IMR-90 (cell line): ENCODE data around the gene ATP2B2. TPM values are rescaled to one million over a fixed set of nuclear protein-coding genes. Genes with fewer than 3 reads are reported as not detected.

Experiments used
- ATAC-seq: fragments of 200-7000 bp; cut with Tn5 transposase; 2 replicates; pipeline ENCODE4 v1.9.1; 2020; ENCODE audit warnings: low read depth, mild to moderate bottlenecking, moderate library complexity
- BruUV-seq: library from RNA; stranded (reverse); fragments of 400-500 nt; replicated peaks from 2 replicates; lab custom pipeline; 2021; lab: Mats Ljungman, UMichigan
- CTCF ChIA-PET: fragments of 300-600 bp; formaldehyde crosslinking; extraction: SDS; loops from one replicate; lab custom pipeline; 2021; ENCODE audit warnings: antibody characterized with exemption; lab: Yijun Ruan, JAX
- POLR2A ChIA-PET: fragments of 300-600 bp; sonication (Branson Sonifier 250); formaldehyde crosslinking; loops from one replicate; lab custom pipeline; 2022; ENCODE audit warnings: antibody characterized with exemption; ENCODE audit not compliant: unreplicated experiment; lab: Charles Lee
- DNase-seq: peaks from one replicate; pipeline ENCODE4 v3.0.0; 2013
- H2AFZ ChIP-seq: replicated peaks from 2 replicates; pipeline ENCODE3; 2013; ENCODE audit warnings: low read length, mild to moderate bottlenecking; ENCODE audit not compliant: poor library complexity
- H2AK5ac ChIP-seq: 2 replicates; pipeline ENCODE4 v1.6.1; 2013; ENCODE audit warnings: low read depth, low read length, inconsistent platforms
- H2AK9ac ChIP-seq: replicated peaks from 2 replicates; pipeline ENCODE3; 2013; ENCODE audit warnings: mild to moderate bottlenecking, low read depth, low read length, moderate library complexity; ENCODE audit not compliant: poor library complexity
- H2BK120ac ChIP-seq: 2 replicates; pipeline ENCODE4 v1.6.1; 2013; ENCODE audit warnings: low read depth, low read length, inconsistent platforms
- H2BK15ac ChIP-seq: 3 replicates; pipeline ENCODE4 v1.6.1; 2013; ENCODE audit warnings: low read depth, low read length, inconsistent platforms
- H2BK20ac ChIP-seq: 2 replicates; pipeline ENCODE4 v1.6.1; 2013; ENCODE audit warnings: low read depth, mild to moderate bottlenecking, inconsistent platforms, low read length, moderate library complexity
- H2BK5ac ChIP-seq: 2 replicates; pipeline ENCODE4 v1.6.1; 2013; ENCODE audit warnings: mild to moderate bottlenecking, low read depth, low read length, inconsistent platforms; ENCODE audit not compliant: poor library complexity, severe bottlenecking
- H3K14ac ChIP-seq: replicated peaks from 2 replicates; pipeline ENCODE4 v1.6.1; 2013; ENCODE audit warnings: low read depth, low read length, inconsistent platforms
- H3K18ac ChIP-seq: 2 replicates; pipeline ENCODE4 v1.6.1; 2013; ENCODE audit warnings: low read depth, low read length, control low read depth
- H3K23ac ChIP-seq: 2 replicates; pipeline ENCODE4 v1.6.1; 2013; ENCODE audit warnings: low read depth, low read length, inconsistent platforms
- H3K27ac ChIP-seq: 2 replicates; pipeline ENCODE4 v1.5.1; 2013; ENCODE audit warnings: mild to moderate bottlenecking, control low read depth, low read length; ENCODE audit not compliant: insufficient read depth
- H3K27me3 ChIP-seq: 2 replicates; pipeline ENCODE4 v1.6.1; 2013; ENCODE audit warnings: low read length; ENCODE audit not compliant: control insufficient read depth, insufficient read depth
- H3K36me3 ChIP-seq: 2 replicates; pipeline ENCODE4 v1.6.1; 2013; ENCODE audit warnings: low read length, mixed read lengths; ENCODE audit not compliant: control insufficient read depth, insufficient read depth
- H3K4ac ChIP-seq: 2 replicates; pipeline ENCODE4 v1.6.1; 2013; ENCODE audit warnings: low read depth, low read length, inconsistent platforms
- H3K4me1 ChIP-seq: 2 replicates; pipeline ENCODE4 v1.6.1; 2013; ENCODE audit warnings: low read length, mixed read lengths; ENCODE audit not compliant: control insufficient read depth, insufficient read depth
- H3K4me2 ChIP-seq: 2 replicates; pipeline ENCODE4 v1.6.1; 2013; ENCODE audit warnings: low read depth, mild to moderate bottlenecking, control low read depth, low read length, moderate library complexity
- H3K4me3 ChIP-seq: 2 replicates; pipeline ENCODE4 v1.5.1; 2013; ENCODE audit warnings: low read depth, mild to moderate bottlenecking, control low read depth, low read length, moderate library complexity; ENCODE audit not compliant: insufficient read depth
- H3K56ac ChIP-seq: 2 replicates; pipeline ENCODE4 v1.6.1; 2013; ENCODE audit warnings: low read length, inconsistent platforms; ENCODE audit not compliant: insufficient read depth; ENCODE audit errors: extremely low read depth
- H3K79me1 ChIP-seq, 2 experiments: 2 replicates each; pipeline ENCODE4 v1.6.1; 2013; ENCODE audit warnings: low read length in 2 of 2, inconsistent platforms in 1 of 2, low read depth in 1 of 2
- H3K9ac ChIP-seq: 2 replicates; pipeline ENCODE4 v1.6.1; 2013; ENCODE audit warnings: low read depth, low read length, control low read depth
- H3K9me1 ChIP-seq: 2 replicates; pipeline ENCODE4 v1.6.1; 2013; ENCODE audit warnings: low read length, inconsistent platforms; ENCODE audit not compliant: insufficient read depth
- H3K9me3 ChIP-seq: 2 replicates; pipeline ENCODE4 v1.6.1; 2013; ENCODE audit warnings: low read length; ENCODE audit not compliant: control insufficient read depth, insufficient read depth
- H4K20me1 ChIP-seq: 2 replicates; pipeline ENCODE4 v1.6.1; 2013; ENCODE audit warnings: low read length, inconsistent platforms; ENCODE audit not compliant: insufficient read depth
- H4K5ac ChIP-seq: 2 replicates; pipeline ENCODE4 v1.6.1; 2013; ENCODE audit warnings: mild to moderate bottlenecking, low read depth, low read length, control low read depth
- H4K8ac ChIP-seq, 2 experiments: 2 replicates each; pipeline ENCODE4 v1.6.1; 2013; ENCODE audit warnings: low read depth in 2 of 2, low read length in 2 of 2, control low read depth in 1 of 2, inconsistent platforms in 1 of 2
- H4K91ac ChIP-seq: 2 replicates; pipeline ENCODE4 v1.6.1; 2013; ENCODE audit warnings: low read depth, low read length, inconsistent platforms; ENCODE audit not compliant: insufficient read depth
- BHLHE40 ChIP-seq: fragments of 150-350 bp; IDR thresholded peaks from 2 replicates; pipeline ENCODE4 v1.6.1; 2016; ENCODE audit warnings: mild to moderate bottlenecking, low read depth, low read length
- CEBPB ChIP-seq: IDR thresholded peaks from 2 replicates; pipeline ENCODE4 v1.6.1; 2012; ENCODE audit warnings: low read depth, low read length, improper control_type of control experiment
- CHD1 ChIP-seq: IDR thresholded peaks from 2 replicates; pipeline ENCODE4 v1.6.1; 2012; ENCODE audit warnings: low read depth, low read length, improper control_type of control experiment
- CTCF ChIP-seq: conservative IDR thresholded peaks from 2 replicates; pipeline ENCODE4 v1.5.1; 2012; ENCODE audit warnings: mild to moderate bottlenecking, low read depth, low read length, improper control_type of control experiment
- ELK1 ChIP-seq: fragments of 150-350 bp; IDR thresholded peaks from 2 replicates; pipeline ENCODE4 v1.6.1; 2016; ENCODE audit warnings: low read depth, mild to moderate bottlenecking, low read length, moderate library complexity, borderline replicate concordance
- FOS ChIP-seq: fragments of 150-350 bp; IDR thresholded peaks from 2 replicates; pipeline ENCODE4 v1.6.1; 2016; ENCODE audit warnings: low read depth, low read length
- MAFK ChIP-seq: IDR thresholded peaks from 2 replicates; pipeline ENCODE4 v1.6.1; 2012; ENCODE audit warnings: low read depth, low read length, improper control_type of control experiment
- MAZ ChIP-seq: IDR thresholded peaks from 2 replicates; pipeline ENCODE4 v1.6.1; 2012; ENCODE audit warnings: low read depth, mild to moderate bottlenecking, low read length, improper control_type of control experiment, moderate library complexity, borderline replicate concordance
- MXI1 ChIP-seq: IDR thresholded peaks from 2 replicates; pipeline ENCODE4 v1.6.1; 2012; ENCODE audit warnings: low read depth, mild to moderate bottlenecking, low read length, moderate library complexity, borderline replicate concordance
- NFE2L2 ChIP-seq: fragments of 150-350 bp; IDR thresholded peaks from 2 replicates; pipeline ENCODE4 v1.6.1; 2016; ENCODE audit warnings: low read depth, mild to moderate bottlenecking, low read length
- POLR2A ChIP-seq: IDR thresholded peaks from 2 replicates; pipeline ENCODE4 v1.6.1; 2012; ENCODE audit warnings: mild to moderate bottlenecking, low read depth, low read length
- RAD21 ChIP-seq: IDR thresholded peaks from 2 replicates; pipeline ENCODE4 v1.6.1; 2012; ENCODE audit warnings: low read length, improper control_type of control experiment
- RCOR1 ChIP-seq: IDR thresholded peaks from 2 replicates; pipeline ENCODE4 v1.6.1; 2012; ENCODE audit warnings: mild to moderate bottlenecking, low read length, improper control_type of control experiment; ENCODE audit not compliant: insufficient replicate concordance
- RFX5 ChIP-seq: IDR thresholded peaks from 2 replicates; pipeline ENCODE4 v1.8.0; 2012; ENCODE audit warnings: low read depth, mild to moderate bottlenecking, low read length, moderate library complexity
- SMC3 ChIP-seq: fragments of 150-350 bp; IDR thresholded peaks from 2 replicates; pipeline ENCODE4 v1.6.1; 2016; ENCODE audit warnings: low read depth, mild to moderate bottlenecking, antibody characterized with exemption, low read length, moderate library complexity
- USF2 ChIP-seq: fragments of 150-350 bp; IDR thresholded peaks from 2 replicates; pipeline ENCODE4 v1.6.1; 2017; ENCODE audit warnings: mild to moderate bottlenecking, antibody characterized with exemption, low read length, low read depth
- WGBS, 2 experiments: methylation state at CpG; one replicate each; pipeline versions ENCODE4 v1.1.5 to v1.1.7; 2013; ENCODE audit warnings: missing lambda C conversion rate in 2 of 2; ENCODE audit not compliant: insufficient read length in 1 of 2; ENCODE audit errors: extremely low coverage in 2 of 2; 5-methylcytosine and 5-hydroxymethylcytosine counted together
- dilution Hi-C: fragments of 300-500 bp; cut with HindIII; formaldehyde crosslinking; loops from one replicate; pipeline ENCODE4 v1.14.3; 2018; ENCODE audit warnings: low sequenced_read_pairs; ENCODE audit not compliant: unreplicated experiment
- in situ Hi-C: fragments of 300-500 bp; cut with MboI; formaldehyde crosslinking; loops from 3 replicates; pipeline ENCODE4 v1.14.3; 2019; ENCODE audit warnings: low sequenced_read_pairs, inconsistent platforms, mixed read lengths
- intact Hi-C: fragments of 100-400 bp; cut with micrococcal nuclease; formaldehyde crosslinking; loops from 2 replicates; pipeline ENCODE4 v1.10.0; 2022
- polyA plus RNA-seq, 3 experiments: library from polyadenylated mRNA; depleted of rRNA; stranded (reverse); fragments of >200 nt; gene quantifications; 2 replicates each; pipeline ENCODE4 v1.2.3, GENCODE V29; 2012; ENCODE audit warnings: low replicate concordance in 1 of 3
- total RNA-seq: library from RNA; depleted of rRNA; stranded (reverse); fragments of >200 nt; gene quantifications from 2 replicates; pipeline ENCODE4 v1.2.3, GENCODE V29; 2012

The ATP2B2 gene
- total and polyA plus RNA-seq, 2 of the 4 experiments (the other 2 are of a cell fraction), result under 0.01 to 0.02 TPM

GRCh38 chr3:10493202-10493589 is 12.2 kb downstream of the ATP2B2 start:
- BruUV-seq, result no TSS peak
- no peak for DNase-seq
- Histone ChIP-seq H4K8ac (no peak overlapping the region), H3K9me3 (no peaks in the 10 kb centered on the region), H3K56ac (no peak overlapping the region), H3K27ac (no peak overlapping the region), H3K27me3 (peaks cover 18% of the 10 kb centered on the region), H4K20me1 (no peaks in the 10 kb centered on the region), H4K5ac (no peak overlapping the region), H3K23ac (no peak overlapping the region), H3K18ac (no peak overlapping the region), H2BK5ac (no peak overlapping the region), H3K36me3 (no peaks in the 10 kb centered on the region), H3K9me1 (no peaks in the 10 kb centered on the region), H3K14ac (no peak overlapping the region), H3K4ac (no peak overlapping the region), H2AK5ac (no peak overlapping the region), H2BK120ac (no peak overlapping the region), H2AFZ (no peak overlapping the region), H3K4me1 (no peaks in the 10 kb centered on the region), H2AK9ac (no peak overlapping the region), H3K4me2 (no peak overlapping the region), H2BK20ac (no peak overlapping the region), H2BK15ac (no peak overlapping the region), H4K91ac (no peak overlapping the region), H3K79me1 (no peaks in the 10 kb centered on the region), H3K9ac (no peak overlapping the region), H3K4me3 (no peak overlapping the region)
- ChIA-PET POLR2A (no interaction called here), CTCF (interaction anchor here (0.6 kb wide), 1 partner anchor 116 kb away, joined by 3 read pairs; no protein-coding TSS in a partner anchor)
- TF ChIP-seq BHLHE40, result no peak
- TF ChIP-seq CHD1, result no peak
- no peak for TF ChIP-seq MXI1
- TF ChIP-seq MAZ, result no peak
- TF ChIP-seq CEBPB, result no peak
- TF ChIP-seq NFE2L2, result no peak
- no peak for TF ChIP-seq USF2
- TF ChIP-seq CTCF, result no peak
- no peak for TF ChIP-seq RAD21
- no peak for TF ChIP-seq ELK1
- no peak for TF ChIP-seq MAFK
- no peak for TF ChIP-seq RCOR1
- no peak for TF ChIP-seq POLR2A
- TF ChIP-seq RFX5, result no peak
- no peak for TF ChIP-seq SMC3
- TF ChIP-seq FOS, result no peak
- ATAC-seq, result no peak
- 71% methylated on average over 1 of the region's 4 CpGs; no CpG with 5 or more reads in 1 of the 2 experiments for WGBS, 2 experiments
- intact Hi-C loops, result no loop called here
- dilution Hi-C loops, result no loop called here
- in situ Hi-C loops, result no loop called here
